OCI-LY1 (cell line): ENCODE measurements around the gene PTPRT.

Source experiments
- H2AFZ ChIP-seq: fragments of 200-600 bp; sonication (generic), shearing (Covaris generic); 2 replicates; pipeline ENCODE4 v1.6.0; 2014; ENCODE audit warnings: antibody characterized with exemption, mild to moderate bottlenecking, low read length
- H3F3A ChIP-seq: fragments of 200-600 bp; sonication (generic), shearing (Covaris generic); 2 replicates; pipeline ENCODE4 v1.6.0; 2014; ENCODE audit warnings: mild to moderate bottlenecking, antibody characterized with exemption, low read length, moderate library complexity; ENCODE audit not compliant: insufficient read depth
- H3K27ac ChIP-seq: fragments of 200-600 bp; sonication (generic); 2 replicates; pipeline ENCODE4 v1.5.1; 2014; ENCODE audit warnings: low read length, mixed run types, mild to moderate bottlenecking, low read depth; ENCODE audit not compliant: poor library complexity, severe bottlenecking
- H3K27me3 ChIP-seq: fragments of 200-600 bp; sonication (generic); 2 replicates; pipeline ENCODE4 v1.6.0; 2014; ENCODE audit warnings: antibody characterized with exemption, mild to moderate bottlenecking, low read length, moderate library complexity; ENCODE audit not compliant: insufficient read depth
- H3K36me3 ChIP-seq: fragments of 200-600 bp; sonication (generic); 2 replicates; pipeline ENCODE4 v1.6.1; 2014; ENCODE audit warnings: mild to moderate bottlenecking, antibody characterized with exemption, low read length, moderate library complexity, mixed read lengths; ENCODE audit not compliant: insufficient read depth
- H3K4me1 ChIP-seq: fragments of 200-600 bp; sonication (generic); 2 replicates; pipeline ENCODE4 v1.5.1; 2014; ENCODE audit warnings: mild to moderate bottlenecking, low read length, moderate library complexity; ENCODE audit not compliant: insufficient read depth, severe bottlenecking
- H3K4me2 ChIP-seq: fragments of 200-600 bp; sonication (generic), shearing (Covaris generic); 2 replicates; pipeline ENCODE4 v1.6.1; 2014; ENCODE audit warnings: low read length
- H3K4me3 ChIP-seq: fragments of 200-600 bp; sonication (generic); 2 replicates; pipeline ENCODE4 v1.5.1; 2014; ENCODE audit warnings: low read length, low read depth, mild to moderate bottlenecking, mixed read lengths; ENCODE audit not compliant: poor library complexity, severe bottlenecking
- H3K79me2 ChIP-seq: fragments of 200-600 bp; shearing (Covaris generic); 2 replicates; pipeline ENCODE4 v1.6.1; 2016; ENCODE audit warnings: mixed run types, low read length, mixed read lengths; ENCODE audit not compliant: insufficient read depth
- H3K9ac ChIP-seq: fragments of 200-600 bp; sonication (generic), shearing (Covaris generic); 2 replicates; pipeline ENCODE4 v1.6.1; 2014; ENCODE audit warnings: mild to moderate bottlenecking, low read length, mixed read lengths
- H3K9me2 ChIP-seq: fragments of 200-600 bp; sonication (generic), shearing (Covaris generic); 2 replicates; pipeline ENCODE4 v1.6.1; 2014; ENCODE audit warnings: low read depth, mild to moderate bottlenecking, low read length, mixed read lengths
- H3K9me3 ChIP-seq: fragments of 200-600 bp; shearing (Covaris generic); 2 replicates; pipeline ENCODE4 v1.6.1; 2014; ENCODE audit warnings: low read length, mixed read lengths
- H4K20me1 ChIP-seq: fragments of 200-600 bp; sonication (generic), shearing (Covaris generic); 2 replicates; pipeline ENCODE4 v1.6.0; 2016; ENCODE audit warnings: mild to moderate bottlenecking, low read length; ENCODE audit not compliant: insufficient read depth
- EZH2 ChIP-seq: fragments of 200-600 bp; sonication (generic), shearing (Covaris generic); IDR thresholded peaks from 2 replicates; pipeline ENCODE4 v1.8.0; 2017; ENCODE audit warnings: borderline replicate concordance, mixed run types, mild to moderate bottlenecking, antibody characterized with exemption, low read length, moderate library complexity, mixed read lengths
- TF ChIP-seq, protein P1 (sequence below): fragments of 200-600 bp; sonication (generic), shearing (Covaris generic); IDR thresholded peaks from 2 replicates; pipeline ENCODE4 v1.5.1; 2017; ENCODE audit warnings: mild to moderate bottlenecking, antibody characterized with exemption, low read length, moderate library complexity, mixed read lengths

PTPRT gene

DNA sequence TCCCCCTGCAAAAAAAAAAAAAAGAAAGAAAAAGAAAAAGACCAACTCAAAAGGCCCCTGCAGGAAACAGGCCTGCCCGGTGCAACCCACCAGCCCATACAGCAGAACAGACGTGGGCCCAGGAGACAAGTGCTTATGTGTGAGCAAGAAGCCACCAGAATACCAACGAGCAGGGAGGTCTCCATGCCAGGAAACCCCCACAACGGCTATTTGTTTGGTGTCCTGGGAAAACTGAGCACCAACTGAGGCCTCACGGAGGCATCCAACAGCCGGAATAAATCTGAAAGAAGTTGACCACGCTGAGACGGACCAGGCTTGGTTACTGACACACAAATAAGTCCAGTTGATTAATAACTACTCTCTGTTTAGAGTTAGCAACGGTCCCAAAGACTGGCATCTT is 29.7 kb downstream of the PTPRT start:
- H3K79me2 ChIP-seq, result no peaks in the 10 kb centered on the region
- H3F3A ChIP-seq, result no peaks in the 10 kb centered on the region
- H3K4me1 ChIP-seq, result no peaks in the 10 kb centered on the region
- H3K36me3 ChIP-seq, result no peaks in the 10 kb centered on the region
- H3K4me3 ChIP-seq, result no peak overlapping the region
- H3K9me2 ChIP-seq, result no peaks in the 10 kb centered on the region
- H3K4me2 ChIP-seq, result no peak overlapping the region
- TF ChIP-seq, protein P1, sequence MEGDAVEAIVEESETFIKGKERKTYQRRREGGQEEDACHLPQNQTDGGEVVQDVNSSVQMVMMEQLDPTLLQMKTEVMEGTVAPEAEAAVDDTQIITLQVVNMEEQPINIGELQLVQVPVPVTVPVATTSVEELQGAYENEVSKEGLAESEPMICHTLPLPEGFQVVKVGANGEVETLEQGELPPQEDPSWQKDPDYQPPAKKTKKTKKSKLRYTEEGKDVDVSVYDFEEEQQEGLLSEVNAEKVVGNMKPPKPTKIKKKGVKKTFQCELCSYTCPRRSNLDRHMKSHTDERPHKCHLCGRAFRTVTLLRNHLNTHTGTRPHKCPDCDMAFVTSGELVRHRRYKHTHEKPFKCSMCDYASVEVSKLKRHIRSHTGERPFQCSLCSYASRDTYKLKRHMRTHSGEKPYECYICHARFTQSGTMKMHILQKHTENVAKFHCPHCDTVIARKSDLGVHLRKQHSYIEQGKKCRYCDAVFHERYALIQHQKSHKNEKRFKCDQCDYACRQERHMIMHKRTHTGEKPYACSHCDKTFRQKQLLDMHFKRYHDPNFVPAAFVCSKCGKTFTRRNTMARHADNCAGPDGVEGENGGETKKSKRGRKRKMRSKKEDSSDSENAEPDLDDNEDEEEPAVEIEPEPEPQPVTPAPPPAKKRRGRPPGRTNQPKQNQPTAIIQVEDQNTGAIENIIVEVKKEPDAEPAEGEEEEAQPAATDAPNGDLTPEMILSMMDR, result no peak
- TF ChIP-seq EZH2, result no peak
- no peak overlapping the region for H2AFZ ChIP-seq
- H3K27ac ChIP-seq, result no peak overlapping the region
- 0 out of 2 replicates have a peak, but pooled peaks cover 3% of the 10 kb centered on the region for H3K27me3 ChIP-seq
- no peaks in the 10 kb centered on the region for H3K9me3 ChIP-seq
- no peak overlapping the region for H3K9ac ChIP-seq
- no peaks in the 10 kb centered on the region for H4K20me1 ChIP-seq

DNA sequence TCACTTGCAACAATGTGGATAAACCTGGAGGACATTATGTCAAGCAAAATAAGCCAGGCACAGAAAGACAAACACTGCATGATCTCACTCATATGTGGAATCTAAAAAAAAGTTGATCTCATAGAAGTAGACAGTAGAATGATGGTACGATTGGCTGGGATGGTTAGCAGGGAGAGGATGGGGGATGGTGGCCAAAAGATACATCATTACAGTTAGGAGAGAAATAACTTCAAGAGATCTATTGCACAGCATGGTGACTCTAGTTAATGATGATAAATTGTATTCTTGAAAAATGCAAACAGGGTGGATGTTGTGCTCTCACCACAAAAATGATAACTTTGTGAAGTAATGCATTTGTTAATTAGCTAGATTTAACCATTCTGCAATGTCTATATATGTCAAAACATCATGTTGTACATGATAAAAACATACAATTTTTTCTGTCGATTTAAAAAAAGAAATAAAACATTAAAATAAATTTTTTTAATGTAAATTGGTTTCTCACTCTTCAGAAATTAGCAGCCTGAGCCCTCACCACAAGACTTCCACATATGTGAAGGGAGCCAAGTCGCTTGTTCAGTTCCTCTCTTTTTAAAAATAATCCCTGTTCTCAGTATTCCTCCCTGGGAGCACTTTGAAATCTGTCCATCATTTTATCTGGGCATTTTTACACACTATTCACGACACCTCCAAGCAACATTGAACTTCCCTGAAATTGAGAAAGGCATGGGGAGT is 34.2 kb downstream of the PTPRT start:
- Histone ChIP-seq H3K9me2 (no peaks in the 10 kb centered on the region), H3K79me2 (no peaks in the 10 kb centered on the region)

DNA sequence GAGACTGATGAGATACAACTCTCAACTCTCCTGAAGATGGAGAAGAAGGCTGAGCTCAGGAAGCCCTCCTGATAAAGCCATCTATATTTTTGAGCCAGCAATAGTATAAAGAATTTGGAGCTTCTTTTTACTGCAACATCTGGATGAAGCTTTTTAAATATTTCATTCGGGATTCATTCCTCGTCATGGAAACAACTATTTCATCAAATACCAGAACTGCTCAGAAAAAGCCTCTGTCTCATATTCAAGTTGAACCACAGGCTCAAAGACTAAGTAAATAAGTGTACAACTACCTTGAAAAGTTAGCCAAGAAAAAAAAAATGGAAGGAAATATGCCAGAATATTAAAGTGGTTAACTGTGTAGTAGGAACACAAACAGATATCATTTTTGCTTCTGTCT is 37.8 kb downstream of the PTPRT start:
- no peaks in the 10 kb centered on the region for H3K9me2 ChIP-seq
- H3K79me2 ChIP-seq, result no peaks in the 10 kb centered on the region
- no peaks in the 10 kb centered on the region for H4K20me1 ChIP-seq
- H3F3A ChIP-seq, result no peaks in the 10 kb centered on the region
- no peak overlapping the region for H3K4me2 ChIP-seq
- H3K9ac ChIP-seq, result no peak overlapping the region
- TF ChIP-seq, protein P1, result no peak
- TF ChIP-seq EZH2, result no peak
- no peaks in the 10 kb centered on the region for H3K9me3 ChIP-seq
- H3K27me3 ChIP-seq, result no peaks in the 10 kb centered on the region
- H3K27ac ChIP-seq, result no peak overlapping the region
- H3K4me3 ChIP-seq, result no peak overlapping the region
- no peak overlapping the region for H2AFZ ChIP-seq
- H3K4me1 ChIP-seq, result no peaks in the 10 kb centered on the region
- no peaks in the 10 kb centered on the region for H3K36me3 ChIP-seq

More for the DNA sequence above, 34.2 kb downstream of the PTPRT start:
- H3K36me3 ChIP-seq, result no peaks in the 10 kb centered on the region
- H4K20me1 ChIP-seq, result no peaks in the 10 kb centered on the region
- H3K4me2 ChIP-seq, result no peak overlapping the region
- no peak overlapping the region for H3K27ac ChIP-seq
- no peaks in the 10 kb centered on the region for H3K4me1 ChIP-seq
- H2AFZ ChIP-seq, result no peak overlapping the region
- H3K9ac ChIP-seq, result no peak overlapping the region
- no peaks in the 10 kb centered on the region for H3K9me3 ChIP-seq
- 0 out of 2 replicates have a peak, but pooled peaks cover 3% of the 10 kb centered on the region for H3K27me3 ChIP-seq
- no peaks in the 10 kb centered on the region for H3F3A ChIP-seq
- H3K4me3 ChIP-seq, result no peak overlapping the region
- TF ChIP-seq, protein P1, result no peak
- no peak for TF ChIP-seq EZH2
